ENCODE data around the gene ST6GALNAC4.

ST6GALNAC4 gene

GRCh38 chr9:127862075-127863011, 54.5 kb downstream of the ST6GALNAC4 start:
- Mint-ChIP-seq H3K36me3 (ENCODE audit: insufficient read depth) (no peaks in the 10 kb centered on the region), H3K27me3 (no peaks in the 10 kb centered on the region), H3K4me1 (peaks cover 33% of the 10 kb centered on the region), H3K9me3 (no peaks in the 10 kb centered on the region), H3K4me3 (peak overlapping the region; percentile 42), H3K27ac (ENCODE audit: low read depth) (peak overlapping the region; percentile 87)
- DNase-seq (ENCODE audit: low spot score in 2 of 2) (peak; percentile 33 to 61), ATAC-seq (replicated peaks; ENCODE audit: extremely low read depth, poor library complexity, severe bottlenecking) (peak; percentile 78)

GRCh38 chr9:127860779-127861178, 56.1 kb downstream of the ST6GALNAC4 start:
- H3K27ac Mint-ChIP-seq (ENCODE audit: low read depth), result peak overlapping the region; percentile 87
- no peaks in the 10 kb centered on the region for H3K9me3 Mint-ChIP-seq
- no peaks in the 10 kb centered on the region for H3K27me3 Mint-ChIP-seq
- H3K4me3 Mint-ChIP-seq, result no peak overlapping the region
- ATAC-seq (replicated peaks; ENCODE audit: extremely low read depth, poor library complexity, severe bottlenecking), result no peak
- peaks cover 36% of the 10 kb centered on the region for H3K4me1 Mint-ChIP-seq
- no peak for DNase-seq (ENCODE audit: low spot score in 2 of 2)
- H3K36me3 Mint-ChIP-seq (ENCODE audit: insufficient read depth), result no peaks in the 10 kb centered on the region

- H3K36me3 Mint-ChIP-seq (ENCODE audit: insufficient read depth), result peaks cover 2% of the 10 kb centered on the region
- no peaks in the 10 kb centered on the region for H3K27me3 Mint-ChIP-seq
- DNase-seq (ENCODE audit: low spot score in 2 of 2) (no peak), ATAC-seq (replicated peaks; ENCODE audit: extremely low read depth, poor library complexity, severe bottlenecking) (no peak)
- no peaks in the 10 kb centered on the region for H3K9me3 Mint-ChIP-seq
- no peak overlapping the region for H3K4me3 Mint-ChIP-seq
- H3K27ac Mint-ChIP-seq (ENCODE audit: low read depth), result no peak overlapping the region
- peaks cover 35% of the 10 kb centered on the region for H3K4me1 Mint-ChIP-seq
Observed at GRCh38 chr9:127860260-127860659, 56.6 kb downstream of the ST6GALNAC4 start.

- Mint-ChIP-seq H3K4me3 (no peak overlapping the region), H3K27me3 (no peaks in the 10 kb centered on the region), H3K9me3 (no peaks in the 10 kb centered on the region), H3K4me1 (peaks cover 37% of the 10 kb centered on the region), H3K36me3 (ENCODE audit: insufficient read depth) (peaks cover 4% of the 10 kb centered on the region), H3K27ac (ENCODE audit: low read depth) (no peak overlapping the region)
- ATAC-seq (replicated peaks; ENCODE audit: extremely low read depth, poor library complexity, severe bottlenecking) (no peak), DNase-seq (ENCODE audit: low spot score in 2 of 2) (no peak)
Observed at GRCh38 chr9:127858041-127858512, 58.8 kb downstream of the ST6GALNAC4 start.

Measured in central memory CD8-positive, alpha-beta T cell (primary cell).